Fibroblast of skin of scalp (primary cell): ENCODE measurements around the gene NTF4. TPM values are rescaled to one million over a fixed set of nuclear protein-coding genes. Genes with fewer than 3 reads are reported as not detected.
A peak's percentile ranks its signal among the peaks of the same experiment; 100 is the strongest.

Source experiments
- DNase-seq: peaks from one replicate; pipeline ENCODE4 v3.0.0-alpha.2; 2013
- polyA plus RNA-seq, 2 experiments: library from polyadenylated mRNA; unstranded; fragments of 120-200 nt; gene quantifications; one replicate each; pipeline ENCODE4 v1.2.1, GENCODE V29; 2013; ENCODE audit not compliant: insufficient read length in 2 of 2

NTF4 gene
- polyA plus RNA-seq (2013, experiment 1 of 2; ENCODE audit: insufficient read length) = 2.7 TPM
- 2.8 TPM for polyA plus RNA-seq (2013, experiment 2 of 2; ENCODE audit: insufficient read length)

GRCh38 chr19:49064768-49065611 is at the start of gene NTF4:
Gene NTF4, minus strand, starts transcription at chr19:49064818. Its CDS starts 2,821 bp downstream, at chr19:49061997.
- DNase-seq = peak; percentile 54

GRCh38 chr19:49113762-49114629 is 49.4 kb upstream of the NTF4 start, which contains the start of gene LIN7B:
Gene LIN7B, plus strand, starts transcription at chr19:49114370. Its CDS starts 35 bp downstream, at chr19:49114405.
- peak; percentile 77 for DNase-seq

- no peak for DNase-seq
Measured at GRCh38 chr19:49111218-49111998, 46.8 kb upstream of the NTF4 start.

- peak; percentile 45 for DNase-seq
Measured at GRCh38 chr19:49110567-49110966, 45.9 kb upstream of the NTF4 start.

- DNase-seq = no peak
Measured at GRCh38 chr19:49109569-49110233, 45.1 kb upstream of the NTF4 start.

- no peak for DNase-seq
Measured at GRCh38 chr19:49109051-49109450, 44.4 kb upstream of the NTF4 start.

- DNase-seq = no peak
Measured at GRCh38 chr19:49107625-49108459, 43.2 kb upstream of the NTF4 start.

GRCh38 chr19:49106648-49107135 is 42.1 kb upstream of the NTF4 start:
- peak; percentile 51 for DNase-seq

GRCh38 chr19:49104229-49104864 is 39.7 kb upstream of the NTF4 start:
- no peak for DNase-seq

- no peak for DNase-seq
Measured at GRCh38 chr19:49103331-49104085, 38.9 kb upstream of the NTF4 start.

- no peak for DNase-seq
Measured at GRCh38 chr19:49102303-49102702, 37.7 kb upstream of the NTF4 start.

- DNase-seq = no peak
Measured at GRCh38 chr19:49101160-49101559, 36.5 kb upstream of the NTF4 start.

GRCh38 chr19:49098795-49099194 is 34.2 kb upstream of the NTF4 start:
- DNase-seq = no peak

GRCh38 chr19:49097453-49098288 is 33.1 kb upstream of the NTF4 start:
- peak; percentile 73 for DNase-seq

GRCh38 chr19:49094505-49095482 is 30.2 kb upstream of the NTF4 start:
- DNase-seq = no peak

GRCh38 chr19:49092686-49093085 is 28.1 kb upstream of the NTF4 start:
- DNase-seq = no peak

- no peak for DNase-seq
Measured at GRCh38 chr19:49091391-49092038, 26.9 kb upstream of the NTF4 start.
